GM19467 (cell line): ENCODE measurements around the gene HNRNPH1.
"Not testable (repeated sequence)": the region's sequence is repeated elsewhere in the genome, so short reads cannot be mapped to it uniquely, and the experiment has no call there.

ENCODE experiments used
- ATAC-seq: cut with Tn5 transposase; IDR thresholded peaks from one replicate; pipeline ENCODE4 v1.9.1; 2021; ENCODE audit warnings: mild to moderate bottlenecking, moderate library complexity; ENCODE audit not compliant: unreplicated experiment

Gene HNRNPH1, protein sequence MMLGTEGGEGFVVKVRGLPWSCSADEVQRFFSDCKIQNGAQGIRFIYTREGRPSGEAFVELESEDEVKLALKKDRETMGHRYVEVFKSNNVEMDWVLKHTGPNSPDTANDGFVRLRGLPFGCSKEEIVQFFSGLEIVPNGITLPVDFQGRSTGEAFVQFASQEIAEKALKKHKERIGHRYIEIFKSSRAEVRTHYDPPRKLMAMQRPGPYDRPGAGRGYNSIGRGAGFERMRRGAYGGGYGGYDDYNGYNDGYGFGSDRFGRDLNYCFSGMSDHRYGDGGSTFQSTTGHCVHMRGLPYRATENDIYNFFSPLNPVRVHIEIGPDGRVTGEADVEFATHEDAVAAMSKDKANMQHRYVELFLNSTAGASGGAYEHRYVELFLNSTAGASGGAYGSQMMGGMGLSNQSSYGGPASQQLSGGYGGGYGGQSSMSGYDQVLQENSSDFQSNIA

DNA sequence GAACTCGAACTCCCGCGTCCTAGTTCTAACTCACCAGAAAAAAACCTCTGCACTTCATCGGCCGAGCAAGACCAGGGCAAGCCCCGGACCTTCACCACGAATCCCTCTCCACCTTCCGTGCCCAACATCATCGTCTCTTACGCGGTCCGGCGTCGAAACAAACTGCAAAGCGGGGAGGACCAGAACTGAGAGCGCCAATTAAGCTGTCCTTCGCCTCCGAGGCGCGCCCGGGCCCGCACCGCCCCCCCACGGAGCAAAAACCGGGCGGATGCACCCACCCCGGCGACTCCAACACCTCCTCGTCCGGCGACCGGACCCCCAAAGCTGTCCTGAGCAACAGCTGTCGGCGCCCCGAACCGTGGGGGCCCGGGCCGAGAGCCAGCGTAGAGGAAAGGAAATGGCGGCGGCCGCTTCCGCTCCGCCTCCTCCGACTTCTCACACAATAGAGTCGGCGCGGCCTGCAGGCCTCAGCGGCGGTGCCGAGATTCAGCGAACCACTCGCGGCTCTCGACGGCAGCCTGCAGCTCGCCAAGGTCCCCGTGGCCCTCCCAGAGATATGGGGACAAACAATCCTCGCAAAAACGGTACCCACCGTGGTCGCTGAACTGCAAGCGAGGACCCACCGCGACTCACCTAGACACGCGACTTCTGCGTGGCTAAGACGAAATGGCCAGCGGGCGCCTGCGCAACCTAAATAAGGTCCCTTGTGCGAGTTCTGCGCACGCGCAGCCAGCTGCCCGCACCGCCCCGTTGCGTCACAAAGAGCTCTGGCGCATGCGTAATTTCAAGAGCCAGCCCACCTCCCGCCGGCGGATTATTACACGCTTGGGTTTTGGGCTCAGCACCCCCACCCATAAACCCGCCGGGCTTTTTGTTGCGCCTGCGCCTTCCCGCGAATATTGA lies at the start of gene HNRNPH1:
Gene HNRNPH1 (minus strand): TSS at position 669 of the 903 bp plus-strand sequence. CDS start 538 bp downstream, at position 131.
- peak; percentile 69 for ATAC-seq

DNA sequence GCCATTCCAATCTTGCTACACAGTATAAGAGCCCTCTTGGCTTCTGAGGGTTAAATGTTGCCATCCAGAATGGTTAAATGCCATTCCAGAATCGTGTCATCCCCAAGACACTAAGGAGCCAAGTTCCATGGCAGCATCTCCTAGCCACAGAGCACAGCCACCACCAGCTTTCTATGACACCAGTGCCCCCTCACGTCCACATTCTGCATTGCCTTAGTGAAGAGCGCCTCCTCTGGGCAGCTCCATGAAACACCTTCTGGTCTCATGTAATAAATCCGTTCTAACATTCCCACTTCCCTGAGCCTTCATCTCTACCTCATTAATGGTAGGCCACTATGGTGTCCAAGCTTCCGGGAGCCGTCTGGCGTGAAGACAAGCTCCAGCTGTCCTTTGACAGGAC lies 44.9 kb upstream of the HNRNPH1 start:
- no peak for ATAC-seq

DNA sequence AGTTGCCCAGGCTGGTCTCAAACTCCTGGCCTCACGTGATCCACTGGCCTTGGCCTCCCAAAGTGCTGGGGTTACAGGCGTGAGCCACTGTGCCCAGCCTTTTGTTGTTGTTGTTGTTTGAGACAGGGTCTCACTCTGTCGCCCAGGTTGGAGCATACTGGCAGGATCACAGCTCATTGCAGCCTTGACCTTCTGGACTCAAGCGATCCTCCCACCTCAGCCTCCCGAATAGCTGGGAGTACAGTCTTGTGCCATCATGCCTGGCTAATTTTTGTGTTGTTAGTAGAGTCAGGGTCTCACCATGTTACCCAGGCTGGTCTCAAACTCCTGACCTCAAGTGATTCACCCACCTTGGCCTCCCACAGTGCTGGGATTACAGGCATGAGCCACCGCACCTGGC lies 38.2 kb upstream of the HNRNPH1 start:
- not testable (repeated sequence) for ATAC-seq

DNA sequence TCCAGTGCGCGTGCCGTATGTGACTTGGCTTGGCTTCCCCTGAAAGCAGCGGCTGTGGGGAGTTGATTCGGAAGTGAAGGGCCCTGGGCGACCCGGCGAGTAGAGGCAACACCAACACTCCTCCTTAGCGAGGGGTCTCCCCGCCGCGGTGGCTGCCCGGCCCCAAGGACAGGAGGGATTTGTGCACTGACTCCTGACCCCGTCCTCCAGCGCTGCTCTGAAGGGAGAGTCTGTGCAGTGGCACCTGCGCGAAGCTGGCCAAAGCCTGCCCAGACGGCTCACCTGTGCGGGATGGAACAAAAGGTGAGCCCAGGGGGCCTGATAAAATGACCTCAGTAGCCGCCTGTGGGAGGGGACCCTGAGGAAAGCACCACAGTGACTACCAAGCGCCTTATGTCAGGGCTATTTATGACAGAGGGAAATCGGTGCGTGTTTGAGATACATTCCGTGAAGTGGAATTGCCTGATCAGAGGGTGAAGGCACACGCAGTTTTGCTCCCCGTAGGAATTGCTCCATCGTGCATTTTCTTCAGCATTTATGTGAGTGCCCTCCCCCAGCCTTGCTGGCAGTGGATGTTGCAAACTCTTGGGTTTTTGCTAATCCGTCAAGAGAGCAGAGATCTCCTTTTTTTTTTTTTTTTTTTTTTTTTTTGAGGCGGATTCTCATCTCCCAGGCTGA lies 34.8 kb upstream of the HNRNPH1 start:
- ATAC-seq = peak; percentile 58

DNA sequence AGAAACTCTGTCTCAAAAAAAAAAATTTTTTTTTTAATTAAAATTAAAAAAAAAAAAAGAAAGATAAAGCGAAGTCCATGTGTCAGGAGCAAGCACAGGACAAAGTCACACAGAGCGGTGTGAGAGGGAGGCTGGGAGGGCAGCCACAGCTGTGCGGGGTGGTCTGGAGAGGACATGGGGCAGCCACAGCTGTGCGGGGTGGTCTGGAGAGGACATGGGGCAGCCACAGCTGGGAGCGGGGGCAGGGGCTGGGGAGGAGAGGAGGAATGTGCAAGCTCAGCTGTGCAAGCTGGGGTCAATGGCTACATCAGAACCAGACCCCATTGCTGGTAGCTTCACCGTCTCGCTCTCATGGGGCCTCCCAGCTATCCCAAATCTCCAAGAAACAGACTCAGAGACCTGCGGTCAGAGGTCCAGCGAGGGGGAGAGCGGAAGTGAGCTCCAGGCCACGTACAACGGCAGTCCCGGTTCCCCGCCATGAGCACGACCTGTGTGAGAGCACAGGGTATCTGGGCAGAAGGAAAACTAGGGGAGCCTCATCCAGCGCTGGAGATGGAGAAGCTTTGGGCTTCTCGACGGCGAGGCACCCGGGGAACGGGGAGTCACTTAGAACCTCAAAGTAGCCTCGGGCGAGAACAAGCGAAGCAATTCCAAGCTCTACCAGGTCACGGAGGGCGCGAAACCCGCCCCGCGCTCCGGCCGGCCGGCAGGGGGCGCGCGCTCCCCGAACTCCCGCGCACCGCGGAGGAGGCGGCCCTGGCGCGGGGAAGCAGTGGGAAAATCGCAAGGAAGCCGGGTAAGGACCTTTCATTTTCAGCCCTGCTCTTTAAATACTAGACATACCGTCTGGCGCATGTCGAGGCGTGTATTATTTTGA lies 34.1 kb upstream of the HNRNPH1 start:
- ATAC-seq = peak; percentile 89

DNA sequence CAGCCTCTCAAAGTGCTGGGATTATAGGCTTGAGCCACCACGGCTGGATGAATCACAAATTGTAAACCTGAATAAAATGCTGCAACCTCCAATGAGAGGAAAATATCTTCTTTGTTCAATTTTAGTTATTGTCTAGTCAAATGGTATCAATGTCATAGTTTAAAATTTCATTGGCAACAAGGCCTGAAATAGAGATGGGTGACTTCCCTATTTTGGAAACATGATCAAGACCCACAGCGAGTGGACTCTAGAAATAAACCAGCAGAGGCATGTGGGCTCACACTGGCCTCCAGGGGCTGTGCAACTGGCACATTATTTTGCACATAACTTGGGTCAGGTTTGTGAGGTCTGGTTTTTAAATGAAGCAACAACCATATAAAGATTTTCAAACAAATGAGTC lies 29.7 kb upstream of the HNRNPH1 start:
- ATAC-seq = not testable (repeated sequence)

DNA sequence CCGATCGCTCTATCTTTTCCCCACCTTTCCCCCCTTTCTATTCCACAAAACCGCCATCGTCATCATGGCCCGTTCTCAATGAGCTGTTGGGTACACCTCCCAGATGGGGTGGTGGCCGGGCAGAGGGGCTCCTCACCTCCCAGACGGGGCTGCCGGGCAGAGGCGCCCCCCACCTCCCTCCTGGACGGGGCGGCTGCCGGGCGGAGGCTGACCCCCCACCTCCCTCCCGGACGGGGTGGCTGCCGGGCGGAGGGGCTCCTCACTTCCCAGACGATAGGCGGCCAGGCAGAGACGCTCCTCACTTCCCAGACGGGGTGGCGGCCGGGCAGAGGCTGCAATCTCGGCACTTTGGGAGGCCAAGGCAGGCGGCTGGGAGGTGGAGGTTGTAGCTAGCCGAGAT lies 26.8 kb upstream of the HNRNPH1 start:
- ATAC-seq = not testable (repeated sequence)

DNA sequence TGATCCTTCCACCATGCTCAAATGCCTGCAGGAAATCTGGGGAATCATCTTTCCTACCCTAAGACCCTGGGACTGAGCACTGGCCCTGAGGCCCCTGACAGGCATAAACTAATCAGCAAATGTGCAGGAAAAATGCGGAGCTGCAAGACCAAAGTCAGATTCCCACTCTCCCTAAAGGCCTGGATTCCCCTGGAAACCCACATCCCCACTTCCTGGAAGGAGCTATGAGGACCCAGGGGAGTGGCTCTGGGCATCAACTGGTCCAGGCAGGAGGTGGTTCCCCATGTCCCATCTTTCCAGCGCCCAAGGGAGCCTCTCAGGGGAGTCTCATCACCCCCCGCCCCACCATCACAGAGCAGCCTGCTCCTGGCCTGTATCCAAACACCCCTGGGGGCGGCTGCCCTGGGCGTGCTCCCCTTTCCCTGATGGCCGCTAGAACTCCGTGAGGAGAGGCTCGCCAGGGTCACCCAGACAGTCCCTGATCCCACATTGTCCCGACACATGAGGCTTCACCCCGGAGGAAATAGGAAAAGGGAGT lies 25.8 kb upstream of the HNRNPH1 start:
- ATAC-seq = not testable (repeated sequence)

DNA sequence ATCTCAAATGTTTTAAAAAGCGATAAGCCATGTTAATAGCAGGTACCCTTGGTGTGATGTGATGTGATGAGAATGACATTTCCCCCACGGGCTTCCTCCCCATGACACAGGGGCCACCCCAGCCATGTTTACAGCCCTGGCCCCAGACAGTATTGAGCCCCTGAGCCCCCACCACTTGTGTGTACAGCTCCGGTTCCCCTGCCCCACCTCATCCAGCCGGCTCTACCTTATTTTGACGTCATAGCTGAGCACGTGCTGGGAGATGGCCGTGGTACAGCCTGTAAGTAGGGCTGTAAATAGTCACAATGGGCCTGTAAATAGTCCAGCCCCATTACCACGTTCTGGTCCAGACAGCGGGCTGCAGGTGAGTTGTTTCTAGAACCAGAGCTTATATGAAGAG lies 24.9 kb upstream of the HNRNPH1 start:
- no peak for ATAC-seq

DNA sequence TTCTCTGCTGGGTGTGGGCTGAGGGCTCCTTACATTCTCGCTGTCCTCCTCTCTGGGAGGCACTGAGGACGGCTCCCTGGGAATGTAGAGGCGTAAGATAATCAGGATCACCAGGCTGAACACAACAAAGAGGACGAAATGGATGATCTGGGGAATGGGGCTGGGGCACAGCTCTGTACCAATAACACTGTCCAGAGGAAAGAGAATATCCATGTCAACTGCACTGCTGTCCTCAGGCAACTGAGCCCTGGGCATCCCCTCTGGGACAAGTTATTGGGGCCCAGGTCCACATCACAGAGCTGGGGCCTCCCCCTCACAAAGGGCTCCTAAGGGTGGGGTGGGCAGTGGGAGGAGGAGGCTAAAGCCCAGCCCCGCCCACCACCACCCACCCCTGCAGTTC lies 21.3 kb upstream of the HNRNPH1 start:
- ATAC-seq = not testable (repeated sequence)

DNA sequence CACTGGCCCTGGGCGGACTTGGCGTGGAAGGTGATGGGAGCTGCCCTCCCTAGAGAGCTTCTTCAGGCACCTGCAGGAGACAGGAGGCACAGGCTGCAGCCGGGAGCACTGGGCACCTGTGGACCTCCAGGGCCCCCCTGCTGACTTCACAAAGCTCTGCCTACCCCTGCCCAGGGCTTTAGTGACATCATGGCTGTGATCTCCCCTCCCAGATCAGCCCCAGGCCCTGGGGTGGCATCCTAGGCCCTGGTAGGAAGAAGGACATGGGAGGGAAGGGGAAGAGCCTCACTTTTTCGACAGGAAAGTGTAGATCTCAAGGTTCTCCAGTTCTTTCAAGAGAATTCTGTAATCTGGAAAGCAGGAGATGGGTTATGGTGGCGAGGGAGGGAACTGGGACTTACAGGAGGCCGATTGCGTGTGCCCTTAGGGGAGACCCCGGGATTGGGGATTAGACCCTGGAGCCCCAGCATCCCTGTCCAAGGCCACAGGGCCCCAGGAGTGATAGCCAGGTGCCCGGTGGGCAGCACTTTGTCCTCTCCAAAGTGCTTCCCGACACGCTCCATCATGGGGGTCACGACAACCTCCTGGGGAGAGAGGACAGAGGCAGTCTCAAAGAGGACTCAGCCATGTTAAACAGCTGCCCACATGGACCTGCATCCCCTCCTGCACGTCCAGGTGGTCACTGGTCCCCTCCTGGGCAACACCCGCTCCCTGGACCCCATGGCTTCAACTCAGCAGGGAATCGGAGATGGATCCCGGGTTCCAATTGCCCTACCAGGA lies 19.9 kb upstream of the HNRNPH1 start:
- not testable (repeated sequence) for ATAC-seq

DNA sequence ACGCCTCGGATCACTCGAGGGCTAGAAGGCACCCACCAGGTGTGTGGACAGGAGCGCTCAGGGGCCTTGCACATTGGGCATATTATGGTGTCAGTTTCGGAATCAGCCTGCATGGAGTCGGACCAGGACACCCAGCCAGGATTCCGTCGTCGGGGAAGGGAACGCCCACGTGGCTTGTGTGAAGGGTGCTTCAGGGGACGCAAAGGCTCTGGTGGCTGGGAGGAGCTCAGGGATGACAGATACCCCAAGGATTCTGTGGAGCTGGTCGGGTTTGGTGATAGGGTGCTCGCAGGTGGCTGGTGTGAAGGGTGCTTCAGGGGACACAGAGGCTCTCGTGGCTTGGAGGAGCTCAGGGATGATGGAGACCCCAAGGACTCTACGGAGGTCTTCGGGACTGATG lies 19.2 kb upstream of the HNRNPH1 start:
- not testable (repeated sequence) for ATAC-seq

DNA sequence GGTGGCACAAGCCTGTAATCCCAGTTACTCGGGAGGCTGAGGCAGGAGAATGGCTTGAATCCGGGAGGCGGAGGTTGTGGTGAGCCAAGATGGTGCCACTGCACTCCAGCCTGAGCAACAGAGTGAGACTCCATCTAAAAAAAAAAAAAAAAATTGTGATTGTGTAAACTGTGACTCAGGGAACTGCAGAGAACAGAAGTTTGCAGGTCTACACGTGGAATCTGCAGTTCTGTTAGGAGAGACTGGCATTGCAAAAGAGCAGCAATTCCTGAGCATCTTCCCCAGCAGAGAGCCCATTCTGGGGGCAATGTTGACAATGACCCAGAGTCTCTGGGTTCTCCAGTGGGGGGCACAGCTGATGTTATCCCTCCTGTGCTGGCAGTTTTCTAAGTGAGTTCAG lies 18.3 kb upstream of the HNRNPH1 start:
- not testable (repeated sequence) for ATAC-seq

DNA sequence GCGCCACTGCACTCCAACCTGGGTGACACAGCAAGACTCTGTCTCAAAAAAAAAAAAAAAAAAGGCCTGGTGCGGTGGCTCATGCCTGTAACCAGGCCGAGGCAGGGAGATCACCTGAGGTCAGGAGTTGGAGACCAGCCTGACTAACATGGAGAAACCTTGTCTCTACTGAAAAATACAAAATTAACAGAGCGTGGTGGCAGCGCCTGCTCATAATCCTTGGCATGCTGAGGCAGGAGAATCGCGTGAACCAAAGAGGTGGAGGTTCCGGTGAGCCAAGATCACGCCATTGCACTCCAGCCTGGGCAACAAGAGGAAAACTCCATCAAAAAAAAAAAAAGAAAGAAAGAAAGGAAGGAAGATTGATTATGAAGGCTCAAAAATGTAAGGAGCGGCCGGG lies 15.8 kb upstream of the HNRNPH1 start:
- ATAC-seq = not testable (repeated sequence)

DNA sequence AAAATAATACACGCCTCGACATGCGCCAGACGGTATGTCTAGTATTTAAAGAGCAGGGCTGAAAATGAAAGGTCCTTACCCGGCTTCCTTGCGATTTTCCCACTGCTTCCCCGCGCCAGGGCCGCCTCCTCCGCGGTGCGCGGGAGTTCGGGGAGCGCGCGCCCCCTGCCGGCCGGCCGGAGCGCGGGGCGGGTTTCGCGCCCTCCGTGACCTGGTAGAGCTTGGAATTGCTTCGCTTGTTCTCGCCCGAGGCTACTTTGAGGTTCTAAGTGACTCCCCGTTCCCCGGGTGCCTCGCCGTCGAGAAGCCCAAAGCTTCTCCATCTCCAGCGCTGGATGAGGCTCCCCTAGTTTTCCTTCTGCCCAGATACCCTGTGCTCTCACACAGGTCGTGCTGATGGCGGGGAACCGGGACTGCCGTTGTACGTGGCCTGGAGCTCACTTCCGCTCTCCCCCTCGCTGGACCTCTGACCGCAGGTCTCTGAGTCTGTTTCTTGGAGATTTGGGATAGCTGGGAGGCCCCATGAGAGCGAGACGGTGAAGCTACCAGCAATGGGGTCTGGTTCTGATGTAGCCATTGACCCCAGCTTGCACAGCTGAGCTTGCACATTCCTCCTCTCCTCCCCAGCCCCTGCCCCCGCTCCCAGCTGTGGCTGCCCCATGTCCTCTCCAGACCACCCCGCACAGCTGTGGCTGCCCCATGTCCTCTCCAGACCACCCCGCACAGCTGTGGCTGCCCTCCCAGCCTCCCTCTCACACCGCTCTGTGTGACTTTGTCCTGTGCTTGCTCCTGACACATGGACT lies 11.1 kb upstream of the HNRNPH1 start:
- ATAC-seq = peak; percentile 92

DNA sequence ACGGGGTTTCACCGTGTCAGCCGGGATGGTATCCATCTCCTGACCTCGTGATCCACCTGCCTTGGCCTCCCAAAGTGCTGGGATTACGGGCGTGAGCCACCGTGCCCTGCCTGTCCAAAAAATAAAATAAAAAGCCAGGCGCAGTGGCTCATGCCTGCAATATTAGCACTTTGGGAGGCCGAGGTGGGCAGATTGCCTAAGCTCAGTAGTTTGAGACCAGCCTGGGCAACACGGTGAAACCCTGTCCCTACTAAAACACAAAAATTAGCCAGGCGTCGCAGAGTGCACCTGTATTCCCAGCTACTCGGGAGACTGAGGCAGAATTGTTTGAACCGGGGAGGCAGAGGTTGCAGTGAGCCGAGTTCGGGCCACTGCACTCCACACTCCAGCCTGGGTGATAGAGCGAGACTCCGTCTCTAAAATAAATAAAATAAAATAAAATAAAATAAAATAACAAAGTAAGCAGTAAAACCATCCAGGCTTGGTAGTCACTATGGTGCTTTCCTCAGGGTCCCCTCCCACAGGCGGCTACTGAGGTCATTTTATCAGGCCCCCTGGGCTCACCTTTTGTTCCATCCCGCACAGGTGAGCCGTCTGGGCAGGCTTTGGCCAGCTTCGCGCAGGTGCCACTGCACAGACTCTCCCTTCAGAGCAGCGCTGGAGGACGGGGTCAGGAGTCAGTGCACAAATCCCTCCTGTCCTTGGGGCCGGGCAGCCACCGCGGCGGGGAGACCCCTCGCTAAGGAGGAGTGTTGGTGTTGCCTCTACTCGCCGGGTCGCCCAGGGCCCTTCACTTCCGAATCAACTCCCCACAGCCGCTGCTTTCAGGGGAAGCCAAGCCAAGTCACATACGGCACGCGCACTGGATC lies 10.3 kb upstream of the HNRNPH1 start:
- peak; percentile 44 for ATAC-seq

DNA sequence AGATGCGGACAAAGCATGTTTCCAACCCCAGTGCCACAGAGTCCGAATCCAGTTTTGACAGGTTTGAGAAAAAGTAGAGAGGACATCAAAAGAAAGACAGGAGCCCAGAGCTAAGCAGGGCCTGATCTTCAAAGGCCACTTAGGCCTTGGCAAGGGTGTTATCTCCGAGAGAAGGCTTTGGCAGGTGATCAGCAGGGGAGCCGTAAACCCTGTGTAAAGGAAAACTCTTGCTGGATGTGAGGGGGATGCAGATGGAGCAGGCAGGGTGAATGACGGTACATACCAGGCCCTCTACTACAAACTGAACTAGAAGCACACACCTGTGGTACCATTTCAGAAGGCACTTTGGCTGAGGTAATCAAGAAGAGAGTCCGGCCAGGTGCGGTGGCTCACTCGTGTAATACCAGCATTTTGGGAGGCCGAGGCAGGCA lies 1.4 kb upstream of the HNRNPH1 start:
- ATAC-seq = no peak
